ENCODE measurements around the gene TMEM121. TPM values are rescaled to one million over a fixed set of nuclear protein-coding genes. Genes with fewer than 3 reads are reported as not detected.
"Not testable (repeated sequence)": the region's sequence is repeated elsewhere in the genome, so short reads cannot be mapped to it uniquely, and the experiment has no call there.

TMEM121 gene
- polyA plus RNA-seq, 1 of the 3 experiments (the other 2 are of a cell fraction), result 9.1 TPM

- Histone ChIP-seq H3K4me3 (ENCODE audit: low read depth in 2 of 2, low read length in 1 of 2) (no peak overlapping the region), H3K27me3 (ENCODE audit: insufficient read depth) (no peaks in the 10 kb centered on the region), H3K9me2 (no peaks in the 10 kb centered on the region), H3K36me3 (replicated peaks in 1 of 2; ENCODE audit: control insufficient read depth in 1 of 2, insufficient read depth in 2 of 2, low read length in 1 of 2) (no peaks in the 10 kb centered on the region), H3K4me1 (ENCODE audit: control insufficient read depth in 1 of 2, insufficient read depth in 2 of 2, low read depth in 1 of 2, low read length in 1 of 2) (no peaks in the 10 kb centered on the region), H3K27ac (ENCODE audit: low read depth in 2 of 2, low read length in 1 of 2) (no peak overlapping the region), H3F3A (replicated peaks; ENCODE audit: insufficient read depth) (no peaks in the 10 kb centered on the region), H3K9me3 (no peaks in the 10 kb centered on the region), H3K4me2 (no peak overlapping the region), H3K79me2 (ENCODE audit: insufficient read depth) (no peaks in the 10 kb centered on the region), H2AFZ (ENCODE audit: low read depth) (no peak overlapping the region), H3K9ac (no peak overlapping the region), H4K20me1 (ENCODE audit: insufficient read depth) (no peaks in the 10 kb centered on the region)
- CTCF ChIA-PET, result no interaction called here
- TF ChIP-seq GATA2 (CRISPR knock-in tag; IDR thresholded peaks at IDR 0.05) (no peak), MEF2A (IDR thresholded peaks at IDR 0.05; ENCODE audit: borderline replicate concordance, low read depth) (no peak), YY1 (IDR thresholded peaks at IDR 0.05; ENCODE audit: low read depth) (no peak), RCOR1 (IDR thresholded peaks at IDR 0.05; ENCODE audit: low read length) (no peak), FOXM1 (IDR thresholded peaks at IDR 0.05; ENCODE audit: low read depth) (no peak), PBX3 (IDR thresholded peaks at IDR 0.05) (no peak), CHD2 (IDR thresholded peaks at IDR 0.05; ENCODE audit: low read length, partially characterized antibody) (no peak), GABPA (IDR thresholded peaks at IDR 0.05; ENCODE audit: low read depth) (no peak), USF1 (IDR thresholded peaks at IDR 0.05; ENCODE audit: borderline replicate concordance, low read depth) (no peak)
- POLR2A ChIA-PET, result no interaction called here
- no peak for DNase-seq
Measured at GRCh38 chr14:105563347-105563737, 37.0 kb downstream of the TMEM121 start.

GRCh38 chr14:105564536-105564935, 38.2 kb downstream of the TMEM121 start:
- H3K9ac ChIP-seq; H3K9me3 ChIP-seq; H3K4me2 ChIP-seq; POLR2A ChIA-PET; H3K27me3 ChIP-seq (ENCODE audit: insufficient read depth); H3K4me3 ChIP-seq (ENCODE audit: low read depth in 2 of 2, low read length in 1 of 2); H4K20me1 ChIP-seq (ENCODE audit: insufficient read depth); H3F3A ChIP-seq (replicated peaks; ENCODE audit: insufficient read depth); CTCF ChIA-PET; H2AFZ ChIP-seq (ENCODE audit: low read depth); H3K79me2 ChIP-seq (ENCODE audit: insufficient read depth); H3K36me3 ChIP-seq (replicated peaks in 1 of 2; ENCODE audit: control insufficient read depth in 1 of 2, insufficient read depth in 2 of 2, low read length in 1 of 2); DNase-seq; H3K9me2 ChIP-seq; H3K4me1 ChIP-seq (ENCODE audit: control insufficient read depth in 1 of 2, insufficient read depth in 2 of 2, low read depth in 1 of 2, low read length in 1 of 2); H3K27ac ChIP-seq (ENCODE audit: low read depth in 2 of 2, low read length in 1 of 2): not testable (repeated sequence)
- 19% methylated on average over 10 of the region's 16 CpGs for WGBS (ENCODE audit: low lambda C conversion rate)

GRCh38 chr14:105565185-105565919, 39.0 kb downstream of the TMEM121 start:
- H3K9me3 ChIP-seq; H3K4me2 ChIP-seq; H3K9ac ChIP-seq; H2AFZ ChIP-seq (ENCODE audit: low read depth); H3K36me3 ChIP-seq (replicated peaks in 1 of 2; ENCODE audit: control insufficient read depth in 1 of 2, insufficient read depth in 2 of 2, low read length in 1 of 2); H3K79me2 ChIP-seq (ENCODE audit: insufficient read depth); POLR2A ChIA-PET; H3F3A ChIP-seq (replicated peaks; ENCODE audit: insufficient read depth); H3K9me2 ChIP-seq; H4K20me1 ChIP-seq (ENCODE audit: insufficient read depth); DNase-seq; H3K4me3 ChIP-seq (ENCODE audit: low read depth in 2 of 2, low read length in 1 of 2); H3K27me3 ChIP-seq (ENCODE audit: insufficient read depth); CTCF ChIA-PET; H3K4me1 ChIP-seq (ENCODE audit: control insufficient read depth in 1 of 2, insufficient read depth in 2 of 2, low read depth in 1 of 2, low read length in 1 of 2); H3K27ac ChIP-seq (ENCODE audit: low read depth in 2 of 2, low read length in 1 of 2): not testable (repeated sequence)
- 58% methylated on average over 4 of the region's 8 CpGs for WGBS (ENCODE audit: low lambda C conversion rate)

GRCh38 chr14:105566248-105567163, 40.1 kb downstream of the TMEM121 start:
- H3K79me2 ChIP-seq (ENCODE audit: insufficient read depth); H3K9me3 ChIP-seq; H2AFZ ChIP-seq (ENCODE audit: low read depth); H3K4me2 ChIP-seq; H3K36me3 ChIP-seq (replicated peaks in 1 of 2; ENCODE audit: control insufficient read depth in 1 of 2, insufficient read depth in 2 of 2, low read length in 1 of 2); H3K27ac ChIP-seq (ENCODE audit: low read depth in 2 of 2, low read length in 1 of 2); H3K4me3 ChIP-seq (ENCODE audit: low read depth in 2 of 2, low read length in 1 of 2); H3K4me1 ChIP-seq (ENCODE audit: control insufficient read depth in 1 of 2, insufficient read depth in 2 of 2, low read depth in 1 of 2, low read length in 1 of 2); POLR2A ChIA-PET; H3K27me3 ChIP-seq (ENCODE audit: insufficient read depth); H3K9me2 ChIP-seq; H3F3A ChIP-seq (replicated peaks; ENCODE audit: insufficient read depth); H3K9ac ChIP-seq; H4K20me1 ChIP-seq (ENCODE audit: insufficient read depth); DNase-seq; CTCF ChIA-PET: not testable (repeated sequence)
- WGBS (ENCODE audit: low lambda C conversion rate), result no CpG with 5 or more reads among the region's 34 CpGs

Data from SK-N-SH (cell line).